Measurements from ENCODE around the gene NFS1.

NFS1 gene

DNA sequence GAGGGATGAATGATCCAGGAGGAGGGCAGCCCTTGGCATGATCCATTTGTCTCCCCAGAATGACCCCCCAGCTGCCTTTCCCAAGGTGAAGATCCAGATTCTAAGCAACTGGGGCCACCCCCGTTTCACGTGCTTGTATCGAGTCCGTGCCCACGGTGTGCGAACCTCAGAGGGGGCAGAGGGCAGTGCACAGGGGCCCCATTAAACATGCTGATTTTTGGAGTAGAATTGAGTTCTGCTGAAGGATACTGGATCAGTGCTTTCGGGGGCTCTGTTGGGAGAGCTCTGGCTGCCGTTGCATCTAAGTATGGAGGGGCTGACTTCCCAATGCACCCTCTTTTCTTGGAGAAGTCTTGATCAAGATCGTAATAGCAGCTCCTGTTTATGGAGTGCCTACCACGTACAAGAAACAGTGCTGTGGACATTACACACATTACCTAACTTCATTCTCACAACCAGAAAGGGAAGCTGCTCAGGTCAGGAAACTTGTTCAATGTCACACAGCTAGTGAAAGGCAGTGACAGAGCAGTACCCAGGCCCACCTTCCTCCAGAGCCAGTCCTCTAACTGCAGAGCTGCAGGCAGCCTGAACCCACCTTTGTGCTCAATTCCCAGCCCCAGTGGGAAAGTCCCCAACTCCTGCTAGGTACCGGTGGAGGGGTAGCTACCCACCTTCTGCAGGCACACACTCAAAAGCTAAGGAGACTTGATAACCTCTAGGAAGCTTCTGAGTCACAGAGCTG, 78.2 kb downstream of the NFS1 start:
- Histone ChIP-seq H3K27ac (no peak overlapping the region), H3K36me3 (peaks cover 14 to 33% (median 16%) of the 10 kb centered on the region in 3 donors), H3K4me3 (no peak overlapping the region), H3K9me3 (no peaks in the 10 kb centered on the region), H3K4me1 (peaks cover 0 to 33% (median 30%) of the 10 kb centered on the region in 4 donors), H3K27me3 (no peaks in the 10 kb centered on the region)
- no peak for DNase-seq
- TF ChIP-seq, protein P1, sequence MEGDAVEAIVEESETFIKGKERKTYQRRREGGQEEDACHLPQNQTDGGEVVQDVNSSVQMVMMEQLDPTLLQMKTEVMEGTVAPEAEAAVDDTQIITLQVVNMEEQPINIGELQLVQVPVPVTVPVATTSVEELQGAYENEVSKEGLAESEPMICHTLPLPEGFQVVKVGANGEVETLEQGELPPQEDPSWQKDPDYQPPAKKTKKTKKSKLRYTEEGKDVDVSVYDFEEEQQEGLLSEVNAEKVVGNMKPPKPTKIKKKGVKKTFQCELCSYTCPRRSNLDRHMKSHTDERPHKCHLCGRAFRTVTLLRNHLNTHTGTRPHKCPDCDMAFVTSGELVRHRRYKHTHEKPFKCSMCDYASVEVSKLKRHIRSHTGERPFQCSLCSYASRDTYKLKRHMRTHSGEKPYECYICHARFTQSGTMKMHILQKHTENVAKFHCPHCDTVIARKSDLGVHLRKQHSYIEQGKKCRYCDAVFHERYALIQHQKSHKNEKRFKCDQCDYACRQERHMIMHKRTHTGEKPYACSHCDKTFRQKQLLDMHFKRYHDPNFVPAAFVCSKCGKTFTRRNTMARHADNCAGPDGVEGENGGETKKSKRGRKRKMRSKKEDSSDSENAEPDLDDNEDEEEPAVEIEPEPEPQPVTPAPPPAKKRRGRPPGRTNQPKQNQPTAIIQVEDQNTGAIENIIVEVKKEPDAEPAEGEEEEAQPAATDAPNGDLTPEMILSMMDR (IDR thresholded peaks at IDR 0.05) = no peak
- intact Hi-C loops (cut with DNase I; ENCODE audit: low total_unique reads) = no loop called here

DNA sequence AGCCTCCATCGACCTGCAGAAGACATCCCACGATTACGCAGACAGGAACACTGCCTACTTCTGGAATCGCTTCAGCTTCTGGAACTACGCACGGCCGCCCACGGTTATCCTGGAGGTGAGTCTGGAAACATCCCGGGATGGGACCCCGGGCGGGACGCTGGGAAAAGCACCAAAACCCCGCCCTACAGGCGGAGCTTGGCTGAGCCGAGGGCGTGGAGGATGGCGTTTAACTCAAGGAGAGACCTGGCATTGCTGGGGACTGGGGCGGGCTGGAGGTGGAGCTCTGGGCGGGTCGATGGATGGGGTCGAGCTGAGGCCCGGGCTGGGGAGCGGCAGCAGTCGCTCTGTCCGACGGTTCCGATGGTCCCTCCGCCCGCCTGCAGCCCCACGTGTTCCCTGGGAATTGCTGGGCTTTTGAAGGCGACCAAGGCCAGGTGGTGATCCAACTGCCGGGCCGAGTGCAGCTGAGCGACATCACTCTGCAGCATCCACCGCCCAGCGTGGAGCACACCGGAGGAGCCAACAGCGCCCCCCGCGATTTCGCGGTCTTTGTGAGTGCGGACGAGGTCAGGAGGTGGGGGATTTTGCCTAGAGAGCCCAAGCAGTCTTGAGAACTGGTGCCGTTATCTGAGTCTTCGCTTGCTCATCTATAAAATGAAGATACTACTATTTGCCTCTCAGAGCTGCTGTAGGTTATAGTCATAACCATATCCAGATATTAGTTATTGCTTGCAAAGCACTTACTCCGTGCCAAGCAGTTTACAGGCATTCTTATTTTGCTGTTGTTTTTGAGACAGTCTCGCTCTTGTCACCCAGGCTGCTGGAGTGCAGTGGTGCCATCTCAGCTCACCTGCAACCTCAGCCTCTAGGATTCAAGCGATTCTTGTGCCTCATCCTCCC, 79.7 kb downstream of the NFS1 start:
- no peaks in the 10 kb centered on the region for H3K9me3 ChIP-seq
- H3K4me1 ChIP-seq = peaks cover 0 to 39% (median 32%) of the 10 kb centered on the region in 4 donors
- DNase-seq = peak; percentile 67 to 86
- TF ChIP-seq, protein P1 (IDR thresholded peaks at IDR 0.05) = no peak
- peak overlapping the region; percentile 46 to 88 for H3K27ac ChIP-seq
- intact Hi-C loops (cut with DNase I; ENCODE audit: low total_unique reads) = loop anchor here (5.0 kb wide), 2 partner anchors 43 to 153 kb away; partner anchors contain the start of genes CPNE1, PHF20 and RBM12
- peak overlapping the region; percentile 57 to 70 for H3K4me3 ChIP-seq
- peaks cover 0 to 18% (median 5%) of the 10 kb centered on the region in 3 donors for H3K36me3 ChIP-seq
- no peaks in the 10 kb centered on the region for H3K27me3 ChIP-seq

DNA sequence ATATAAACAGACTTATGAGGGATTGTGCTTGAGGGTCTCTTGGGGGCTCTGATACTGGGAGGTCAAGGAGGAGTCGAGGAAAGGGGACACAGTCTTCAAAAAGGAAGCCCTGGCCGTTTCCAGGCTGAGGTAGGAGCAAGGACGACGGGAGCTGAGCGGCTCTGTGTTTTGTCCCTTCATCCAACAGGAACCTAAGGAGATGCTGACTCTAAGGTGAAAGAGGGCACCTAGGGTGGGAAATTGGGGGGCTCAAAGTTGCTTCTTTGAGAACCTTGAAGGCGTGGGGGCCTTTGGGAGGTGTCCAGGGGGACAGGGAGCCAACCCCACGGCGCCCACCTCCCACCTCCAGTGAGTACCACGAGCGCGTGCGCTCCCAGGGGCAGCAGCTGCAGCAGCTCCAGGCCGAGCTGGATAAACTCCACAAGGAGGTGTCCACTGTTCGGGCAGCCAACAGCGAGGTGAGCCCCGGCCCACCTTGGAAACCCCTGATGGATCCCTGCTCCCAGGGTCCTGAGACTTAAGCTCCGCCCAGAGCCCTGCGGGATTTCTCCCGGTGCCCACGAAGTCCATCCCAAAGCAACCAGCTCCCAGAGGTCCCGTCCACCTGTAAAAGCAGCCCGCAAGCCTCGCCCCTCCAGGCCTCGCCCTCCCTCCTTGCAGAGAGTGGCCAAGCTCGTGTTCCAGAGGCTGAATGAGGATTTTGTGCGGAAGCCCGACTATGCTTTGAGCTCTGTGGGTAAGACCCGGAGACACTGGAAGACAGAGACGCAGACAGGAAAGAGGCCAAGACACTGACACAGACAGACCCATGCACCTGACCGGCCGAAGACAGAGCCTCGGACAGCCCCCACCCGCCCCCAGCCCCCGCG, 80.7 kb downstream of the NFS1 start:
- TF ChIP-seq, protein P1 (IDR thresholded peaks at IDR 0.05) = no peak
- Histone ChIP-seq H3K36me3 (peaks cover 0 to 17% (median 5%) of the 10 kb centered on the region in 3 donors), H3K9me3 (no peaks in the 10 kb centered on the region), H3K27ac (peak overlapping the region; percentile 46 to 88), H3K4me1 (peaks cover 0 to 39% (median 32%) of the 10 kb centered on the region in 4 donors), H3K4me3 (peak overlapping the region; percentile 57 to 70), H3K27me3 (no peaks in the 10 kb centered on the region)
- intact Hi-C loops (cut with DNase I; ENCODE audit: low total_unique reads) = loop anchor here (5.0 kb wide), 2 partner anchors 44 to 154 kb away; partner anchors contain the start of genes CPNE1, PHF20 and RBM12
- peak in 1 of 2 donors; percentile 74 for DNase-seq

All from tibial artery (tissue), 4 donors.